OCI-LY1 (cell line): Measurements from ENCODE around the gene PTPRD.

Experiments used
- H2AFZ ChIP-seq: fragments of 200-600 bp; sonication (generic), shearing (Covaris generic); 2 replicates; pipeline ENCODE4 v1.6.0; 2014; ENCODE audit warnings: antibody characterized with exemption, mild to moderate bottlenecking, low read length
- H3F3A ChIP-seq: fragments of 200-600 bp; sonication (generic), shearing (Covaris generic); 2 replicates; pipeline ENCODE4 v1.6.0; 2014; ENCODE audit warnings: mild to moderate bottlenecking, antibody characterized with exemption, low read length, moderate library complexity; ENCODE audit not compliant: insufficient read depth
- H3K27ac ChIP-seq: fragments of 200-600 bp; sonication (generic); 2 replicates; pipeline ENCODE4 v1.5.1; 2014; ENCODE audit warnings: low read length, mixed run types, mild to moderate bottlenecking, low read depth; ENCODE audit not compliant: poor library complexity, severe bottlenecking
- H3K27me3 ChIP-seq: fragments of 200-600 bp; sonication (generic); 2 replicates; pipeline ENCODE4 v1.6.0; 2014; ENCODE audit warnings: antibody characterized with exemption, mild to moderate bottlenecking, low read length, moderate library complexity; ENCODE audit not compliant: insufficient read depth
- H3K36me3 ChIP-seq: fragments of 200-600 bp; sonication (generic); 2 replicates; pipeline ENCODE4 v1.6.1; 2014; ENCODE audit warnings: mild to moderate bottlenecking, antibody characterized with exemption, low read length, moderate library complexity, mixed read lengths; ENCODE audit not compliant: insufficient read depth
- H3K4me1 ChIP-seq: fragments of 200-600 bp; sonication (generic); 2 replicates; pipeline ENCODE4 v1.5.1; 2014; ENCODE audit warnings: mild to moderate bottlenecking, low read length, moderate library complexity; ENCODE audit not compliant: insufficient read depth, severe bottlenecking
- H3K4me2 ChIP-seq: fragments of 200-600 bp; sonication (generic), shearing (Covaris generic); 2 replicates; pipeline ENCODE4 v1.6.1; 2014; ENCODE audit warnings: low read length
- H3K4me3 ChIP-seq: fragments of 200-600 bp; sonication (generic); 2 replicates; pipeline ENCODE4 v1.5.1; 2014; ENCODE audit warnings: low read length, low read depth, mild to moderate bottlenecking, mixed read lengths; ENCODE audit not compliant: poor library complexity, severe bottlenecking
- H3K79me2 ChIP-seq: fragments of 200-600 bp; shearing (Covaris generic); 2 replicates; pipeline ENCODE4 v1.6.1; 2016; ENCODE audit warnings: mixed run types, low read length, mixed read lengths; ENCODE audit not compliant: insufficient read depth
- H3K9ac ChIP-seq: fragments of 200-600 bp; sonication (generic), shearing (Covaris generic); 2 replicates; pipeline ENCODE4 v1.6.1; 2014; ENCODE audit warnings: mild to moderate bottlenecking, low read length, mixed read lengths
- H3K9me2 ChIP-seq: fragments of 200-600 bp; sonication (generic), shearing (Covaris generic); 2 replicates; pipeline ENCODE4 v1.6.1; 2014; ENCODE audit warnings: low read depth, mild to moderate bottlenecking, low read length, mixed read lengths
- H3K9me3 ChIP-seq: fragments of 200-600 bp; shearing (Covaris generic); 2 replicates; pipeline ENCODE4 v1.6.1; 2014; ENCODE audit warnings: low read length, mixed read lengths
- H4K20me1 ChIP-seq: fragments of 200-600 bp; sonication (generic), shearing (Covaris generic); 2 replicates; pipeline ENCODE4 v1.6.0; 2016; ENCODE audit warnings: mild to moderate bottlenecking, low read length; ENCODE audit not compliant: insufficient read depth
- EZH2 ChIP-seq: fragments of 200-600 bp; sonication (generic), shearing (Covaris generic); IDR thresholded peaks from 2 replicates; pipeline ENCODE4 v1.8.0; 2017; ENCODE audit warnings: borderline replicate concordance, mixed run types, mild to moderate bottlenecking, antibody characterized with exemption, low read length, moderate library complexity, mixed read lengths
- TF ChIP-seq, protein P1 (sequence below): fragments of 200-600 bp; sonication (generic), shearing (Covaris generic); IDR thresholded peaks from 2 replicates; pipeline ENCODE4 v1.5.1; 2017; ENCODE audit warnings: mild to moderate bottlenecking, antibody characterized with exemption, low read length, moderate library complexity, mixed read lengths

Gene PTPRD

DNA sequence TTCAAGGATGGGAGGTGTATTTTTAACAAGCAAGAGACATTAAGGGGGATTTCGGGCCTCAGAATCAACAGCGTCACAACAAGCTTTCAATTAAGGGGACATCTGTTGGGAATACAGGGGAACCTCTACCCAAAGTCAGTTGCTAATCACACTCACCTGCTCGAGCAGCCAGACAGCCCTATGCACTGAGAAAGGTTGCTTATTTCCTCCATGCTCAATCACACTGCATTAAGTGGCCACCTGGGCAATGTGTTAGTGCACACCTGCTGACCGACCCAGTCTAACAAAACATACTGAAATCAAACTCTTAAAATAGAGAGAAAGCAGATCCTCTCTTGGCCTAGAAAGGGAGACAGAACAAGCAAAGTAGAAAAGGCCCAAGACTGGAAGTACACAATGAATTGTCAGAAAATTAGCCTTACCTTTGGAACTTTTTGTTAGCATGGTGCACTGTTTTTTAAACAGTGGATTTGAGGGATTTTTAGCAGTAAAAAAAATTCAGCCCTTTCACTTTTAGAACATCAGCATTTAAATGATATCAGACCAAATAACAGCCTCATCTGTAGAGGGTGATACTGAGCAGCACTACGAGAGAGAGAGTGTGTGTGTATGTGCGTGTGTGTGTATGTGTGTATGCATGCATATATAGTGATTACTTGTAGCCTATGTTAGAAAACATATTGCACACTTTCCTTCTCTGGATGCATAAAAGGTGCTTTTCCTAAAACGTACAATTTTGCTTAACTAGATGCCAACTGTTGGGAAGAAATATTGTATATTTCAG lies 1694.7 kb downstream of the PTPRD start:
- Histone ChIP-seq H3K9me2 (no peaks in the 10 kb centered on the region), H3K36me3 (no peaks in the 10 kb centered on the region), H3K4me3 (no peak overlapping the region), H4K20me1 (no peaks in the 10 kb centered on the region), H3K27ac (no peak overlapping the region), H3K4me1 (no peaks in the 10 kb centered on the region), H3K4me2 (no peak overlapping the region), H3K79me2 (no peaks in the 10 kb centered on the region), H2AFZ (no peak overlapping the region), H3K9me3 (no peaks in the 10 kb centered on the region), H3F3A (no peaks in the 10 kb centered on the region), H3K27me3 (no peaks in the 10 kb centered on the region), H3K9ac (no peak overlapping the region)
- TF ChIP-seq EZH2, result no peak
- TF ChIP-seq, protein P1, sequence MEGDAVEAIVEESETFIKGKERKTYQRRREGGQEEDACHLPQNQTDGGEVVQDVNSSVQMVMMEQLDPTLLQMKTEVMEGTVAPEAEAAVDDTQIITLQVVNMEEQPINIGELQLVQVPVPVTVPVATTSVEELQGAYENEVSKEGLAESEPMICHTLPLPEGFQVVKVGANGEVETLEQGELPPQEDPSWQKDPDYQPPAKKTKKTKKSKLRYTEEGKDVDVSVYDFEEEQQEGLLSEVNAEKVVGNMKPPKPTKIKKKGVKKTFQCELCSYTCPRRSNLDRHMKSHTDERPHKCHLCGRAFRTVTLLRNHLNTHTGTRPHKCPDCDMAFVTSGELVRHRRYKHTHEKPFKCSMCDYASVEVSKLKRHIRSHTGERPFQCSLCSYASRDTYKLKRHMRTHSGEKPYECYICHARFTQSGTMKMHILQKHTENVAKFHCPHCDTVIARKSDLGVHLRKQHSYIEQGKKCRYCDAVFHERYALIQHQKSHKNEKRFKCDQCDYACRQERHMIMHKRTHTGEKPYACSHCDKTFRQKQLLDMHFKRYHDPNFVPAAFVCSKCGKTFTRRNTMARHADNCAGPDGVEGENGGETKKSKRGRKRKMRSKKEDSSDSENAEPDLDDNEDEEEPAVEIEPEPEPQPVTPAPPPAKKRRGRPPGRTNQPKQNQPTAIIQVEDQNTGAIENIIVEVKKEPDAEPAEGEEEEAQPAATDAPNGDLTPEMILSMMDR, result peak; percentile 8; the same call in 1 of the 2 replicates

- Histone ChIP-seq H3F3A (no peaks in the 10 kb centered on the region), H3K9me2 (no peaks in the 10 kb centered on the region), H3K79me2 (no peaks in the 10 kb centered on the region), H3K27ac (no peak overlapping the region), H3K4me2 (no peak overlapping the region), H4K20me1 (no peaks in the 10 kb centered on the region), H3K4me3 (no peak overlapping the region), H3K36me3 (no peaks in the 10 kb centered on the region), H3K4me1 (no peaks in the 10 kb centered on the region), H2AFZ (no peak overlapping the region), H3K27me3 (no peaks in the 10 kb centered on the region), H3K9ac (no peak overlapping the region), H3K9me3 (no peaks in the 10 kb centered on the region)
- TF ChIP-seq, protein P1, result no peak
- TF ChIP-seq EZH2, result no peak
These were observed 1696.0 kb downstream of the PTPRD start for GRCh38 chr9:8916771-8917170.

DNA sequence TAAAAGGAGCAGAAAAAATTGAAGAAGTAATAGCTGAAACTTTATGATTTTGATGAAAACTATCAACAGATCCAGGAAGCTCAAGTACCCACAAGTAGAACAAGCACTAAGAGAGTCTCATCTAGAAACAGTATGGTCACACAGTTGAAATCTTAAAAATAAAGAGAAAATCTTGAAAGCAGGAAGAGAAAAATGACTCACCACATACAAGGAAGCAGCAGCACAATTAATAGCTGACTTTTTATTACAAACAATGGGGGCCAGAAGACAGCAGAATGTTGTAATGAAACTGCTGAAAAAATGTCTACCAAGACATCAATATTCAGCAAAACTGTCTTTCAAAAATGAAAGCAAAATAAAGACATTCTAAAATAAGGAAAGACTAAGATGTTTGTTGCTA lies 1704.9 kb downstream of the PTPRD start:
- H3K4me2 ChIP-seq, result no peak overlapping the region
- TF ChIP-seq, protein P1, result no peak
- no peak overlapping the region for H3K9ac ChIP-seq
- no peaks in the 10 kb centered on the region for H4K20me1 ChIP-seq
- no peaks in the 10 kb centered on the region for H3K27me3 ChIP-seq
- H3K9me2 ChIP-seq, result no peaks in the 10 kb centered on the region
- H3K36me3 ChIP-seq, result no peaks in the 10 kb centered on the region
- no peak overlapping the region for H2AFZ ChIP-seq
- H3K79me2 ChIP-seq, result no peaks in the 10 kb centered on the region
- H3K27ac ChIP-seq, result no peak overlapping the region
- H3F3A ChIP-seq, result no peaks in the 10 kb centered on the region
- no peaks in the 10 kb centered on the region for H3K4me1 ChIP-seq
- H3K9me3 ChIP-seq, result no peaks in the 10 kb centered on the region
- H3K4me3 ChIP-seq, result no peak overlapping the region
